Measurements from ENCODE around the gene LMX1B.

DNA sequence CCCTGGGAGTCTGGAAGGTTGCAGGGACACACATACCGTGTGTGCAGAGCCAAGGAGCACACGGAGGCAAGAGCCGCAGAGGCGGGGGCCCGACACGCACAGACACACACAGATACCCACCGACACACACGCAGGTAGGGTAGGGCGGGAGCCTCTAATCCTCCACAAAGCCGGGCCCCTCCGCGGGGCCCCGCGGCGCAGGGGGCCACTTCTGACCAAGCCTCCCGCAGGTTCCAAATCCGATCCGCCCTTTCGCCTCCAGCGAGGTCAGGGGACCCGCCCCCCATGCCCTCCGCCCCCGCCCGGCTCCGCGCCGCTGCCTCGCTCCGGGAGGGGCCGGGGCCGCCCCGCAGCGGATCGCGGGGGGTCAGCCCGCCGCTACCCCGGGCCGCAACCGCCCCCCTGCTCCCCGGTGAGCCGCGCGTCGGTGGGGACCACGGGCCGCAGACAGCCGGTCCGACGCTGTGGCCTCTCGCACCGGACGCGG, 1.4 kb upstream of the LMX1B start:
- no peak for TF ChIP-seq EZH2 (IDR thresholded peaks at IDR 0.05; ENCODE audit: borderline replicate concordance, low read depth, low read length, poor library complexity, severe bottlenecking)
- TF ChIP-seq, protein P1, sequence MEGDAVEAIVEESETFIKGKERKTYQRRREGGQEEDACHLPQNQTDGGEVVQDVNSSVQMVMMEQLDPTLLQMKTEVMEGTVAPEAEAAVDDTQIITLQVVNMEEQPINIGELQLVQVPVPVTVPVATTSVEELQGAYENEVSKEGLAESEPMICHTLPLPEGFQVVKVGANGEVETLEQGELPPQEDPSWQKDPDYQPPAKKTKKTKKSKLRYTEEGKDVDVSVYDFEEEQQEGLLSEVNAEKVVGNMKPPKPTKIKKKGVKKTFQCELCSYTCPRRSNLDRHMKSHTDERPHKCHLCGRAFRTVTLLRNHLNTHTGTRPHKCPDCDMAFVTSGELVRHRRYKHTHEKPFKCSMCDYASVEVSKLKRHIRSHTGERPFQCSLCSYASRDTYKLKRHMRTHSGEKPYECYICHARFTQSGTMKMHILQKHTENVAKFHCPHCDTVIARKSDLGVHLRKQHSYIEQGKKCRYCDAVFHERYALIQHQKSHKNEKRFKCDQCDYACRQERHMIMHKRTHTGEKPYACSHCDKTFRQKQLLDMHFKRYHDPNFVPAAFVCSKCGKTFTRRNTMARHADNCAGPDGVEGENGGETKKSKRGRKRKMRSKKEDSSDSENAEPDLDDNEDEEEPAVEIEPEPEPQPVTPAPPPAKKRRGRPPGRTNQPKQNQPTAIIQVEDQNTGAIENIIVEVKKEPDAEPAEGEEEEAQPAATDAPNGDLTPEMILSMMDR (conservative IDR thresholded peaks at IDR 0.05; ENCODE audit: low read depth, low read length), result no peak
